G401 (cell line): Measurements from ENCODE around the gene OSBP2. TPM values are rescaled to one million over a fixed set of nuclear protein-coding genes. Genes with fewer than 3 reads are reported as not detected.
"Not testable (repeated sequence)": the region's sequence is repeated elsewhere in the genome, so short reads cannot be mapped to it uniquely, and the experiment has no call there.

ENCODE experiments used
- DNase-seq: peaks from one replicate; pipeline ENCODE4 v3.0.0-alpha.2; 2015; ENCODE audit warnings: low spot score
- in situ Hi-C: cut with HindIII; loops from 2 replicates; pipeline ENCODE4 v1.10.0; 2016; ENCODE audit warnings: low sequenced_read_pairs, mixed read lengths
- total RNA-seq: library from RNA; depleted of rRNA; stranded (reverse); fragments of >200 nt; shearing (Covaris generic); gene quantifications from 2 replicates; pipeline ENCODE4 v1.2.3, GENCODE V29; 2014

OSBP2 gene
- total RNA-seq, 1 experiment from 2014 or later: 4.4 TPM

DNA sequence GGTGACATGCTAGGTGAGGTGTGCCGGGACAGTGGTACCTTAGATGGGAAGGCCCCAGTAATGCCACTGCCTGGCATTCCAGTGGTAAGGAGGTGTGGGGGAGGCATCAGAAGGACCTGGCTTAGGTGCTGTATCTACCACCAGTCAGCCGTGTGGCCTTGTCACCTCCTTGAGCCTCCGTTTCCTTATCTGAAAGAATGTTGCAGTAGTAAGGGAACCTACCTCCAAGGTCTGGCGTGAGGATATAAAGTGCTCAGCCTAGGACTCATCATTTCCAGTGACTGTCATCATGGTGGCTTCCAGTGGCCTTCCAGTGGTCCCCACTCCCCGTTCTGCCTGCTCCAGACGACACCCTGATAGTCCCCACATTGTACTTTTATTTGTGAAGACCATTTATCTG lies 20.2 kb upstream of the OSBP2 start:
- DNase-seq: no peak
- in situ Hi-C loops: no loop called here

DNA sequence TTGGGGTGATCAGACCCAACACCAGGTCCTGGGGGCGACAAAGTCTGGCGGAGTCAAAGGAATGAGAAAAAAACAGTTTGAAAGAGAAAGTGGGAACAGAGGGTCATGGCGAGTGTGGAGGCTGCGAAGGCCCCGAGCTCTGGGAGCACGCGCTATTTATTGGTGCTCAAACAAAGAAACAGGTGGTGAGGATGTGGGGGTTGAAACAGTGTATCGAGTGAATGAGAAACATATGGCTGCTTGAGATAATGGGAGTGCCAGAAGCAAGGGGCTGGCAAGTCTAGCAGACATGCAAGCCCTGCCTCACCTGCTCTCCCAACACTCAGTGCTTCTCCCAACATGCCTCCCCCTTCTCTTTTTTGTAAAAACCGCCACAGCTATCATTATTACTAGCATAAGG lies 19.2 kb upstream of the OSBP2 start:
- in situ Hi-C loops: no loop called here
- peak; percentile 68 for DNase-seq

DNA sequence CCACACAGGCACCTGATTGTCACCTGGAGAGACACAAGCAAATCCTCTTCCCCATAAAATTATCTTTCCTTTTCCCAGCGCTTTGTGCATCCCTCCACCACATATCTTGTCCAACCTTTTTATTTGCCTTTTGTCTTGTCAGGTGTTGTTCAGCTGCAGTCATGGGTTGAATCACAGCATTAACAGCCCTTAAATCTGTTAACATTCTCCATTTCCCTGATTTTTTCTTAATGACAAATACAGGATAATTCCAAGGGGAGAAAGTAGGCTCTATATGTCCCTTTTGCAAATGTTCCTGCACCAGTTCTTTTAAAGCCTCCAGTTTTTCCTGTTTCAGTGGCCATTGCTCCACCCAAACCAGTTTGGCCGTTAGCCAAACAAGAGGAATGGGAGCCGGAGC lies 18.1 kb upstream of the OSBP2 start:
- in situ Hi-C loops, DNase-seq: not testable (repeated sequence)

DNA sequence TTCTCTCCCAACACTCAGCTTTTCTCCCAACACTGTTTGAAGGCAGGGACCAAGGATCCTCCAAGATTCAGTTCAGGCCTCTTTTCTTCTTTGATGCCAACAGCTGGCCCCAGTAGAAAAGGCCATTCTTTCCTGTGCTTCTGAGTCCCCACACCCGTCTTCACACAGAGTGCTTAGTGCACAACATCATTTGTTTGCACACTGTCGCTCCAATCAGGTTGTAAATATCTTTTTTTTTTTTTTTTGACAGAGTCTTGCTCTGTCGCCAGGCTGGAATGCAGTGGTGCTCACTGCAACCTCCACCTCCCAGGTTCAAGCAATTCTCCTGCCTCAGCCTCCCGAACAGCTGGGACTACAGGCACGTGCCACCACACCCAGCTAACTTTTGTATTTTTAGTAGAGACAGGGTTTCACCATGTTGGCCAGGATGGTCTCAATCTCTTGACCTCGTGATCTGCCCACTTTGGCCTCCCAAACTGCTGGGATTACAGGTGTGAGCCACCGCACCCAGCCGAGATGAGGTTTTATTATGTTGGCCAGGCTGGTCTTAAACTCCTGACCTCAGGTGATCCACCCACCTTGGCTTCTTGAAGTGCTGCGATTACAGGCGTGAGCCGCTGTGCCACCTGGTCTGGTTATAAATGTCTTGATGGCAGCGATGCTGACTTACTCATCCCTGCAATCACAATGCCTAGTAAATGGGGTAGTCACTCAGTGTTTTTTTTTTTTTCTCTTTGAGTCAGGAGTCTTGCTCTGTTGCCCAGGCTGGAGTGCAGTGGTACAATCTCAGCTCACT lies 14.6 kb upstream of the OSBP2 start:
- DNase-seq, in situ Hi-C loops: not testable (repeated sequence)

DNA sequence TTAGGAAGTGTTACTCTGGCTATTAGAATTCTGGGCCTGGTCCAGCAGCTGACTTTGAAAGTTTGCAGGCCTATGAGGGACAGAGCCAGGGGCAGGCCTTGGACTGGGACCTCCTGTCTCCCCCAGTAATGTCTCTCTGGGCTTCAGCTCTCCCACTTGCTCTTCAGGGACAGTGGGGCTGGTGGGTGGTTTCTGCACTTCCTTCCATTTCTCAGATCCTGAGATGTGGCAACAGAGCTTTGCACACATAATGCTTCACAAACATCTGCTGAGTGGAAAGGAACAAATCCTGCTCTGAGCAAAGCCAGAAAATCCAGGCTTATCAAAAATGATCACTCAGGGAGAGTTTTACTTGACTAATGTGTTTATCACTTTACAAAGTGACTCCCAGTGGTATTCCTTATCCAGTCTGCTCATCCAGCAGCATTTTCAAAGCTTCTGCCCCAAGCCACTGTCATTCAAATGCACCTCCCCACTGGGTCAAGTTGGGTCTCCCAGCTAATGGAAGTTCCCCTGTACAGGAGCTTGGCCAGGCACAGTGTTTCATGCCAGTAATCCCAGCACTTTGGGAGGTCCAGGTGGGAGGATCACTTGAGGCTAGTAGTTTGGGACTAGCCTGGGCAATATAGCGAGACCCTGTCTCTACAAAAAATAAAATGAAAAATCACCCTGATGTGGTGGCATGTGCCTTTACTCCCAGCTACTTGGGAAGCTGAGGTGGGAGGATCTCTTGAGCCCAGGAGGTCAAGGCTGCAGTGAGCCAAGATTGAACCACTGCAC lies 13.5 kb upstream of the OSBP2 start:
- no peak for DNase-seq
- in situ Hi-C loops: no loop called here

DNA sequence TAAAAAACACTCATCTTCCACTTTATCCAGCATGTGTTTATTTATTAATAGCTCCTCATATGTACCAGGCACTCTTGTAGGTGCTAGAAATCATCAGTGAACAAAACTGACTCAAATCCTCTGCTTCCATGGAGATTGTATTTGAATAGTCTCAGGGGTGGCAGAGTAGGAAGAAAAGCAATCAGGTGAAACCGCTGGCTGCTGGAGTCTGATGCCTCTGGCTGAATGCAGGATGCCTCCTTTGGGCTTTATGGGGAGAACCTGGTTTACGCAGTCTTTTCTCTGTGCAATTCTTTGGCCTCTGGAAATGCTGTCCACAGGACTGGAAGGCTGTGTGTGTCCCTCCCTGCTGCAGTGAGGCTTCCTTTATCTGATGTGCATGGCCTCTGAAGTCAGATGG lies 12.8 kb upstream of the OSBP2 start:
- in situ Hi-C loops: no loop called here
- no peak for DNase-seq

DNA sequence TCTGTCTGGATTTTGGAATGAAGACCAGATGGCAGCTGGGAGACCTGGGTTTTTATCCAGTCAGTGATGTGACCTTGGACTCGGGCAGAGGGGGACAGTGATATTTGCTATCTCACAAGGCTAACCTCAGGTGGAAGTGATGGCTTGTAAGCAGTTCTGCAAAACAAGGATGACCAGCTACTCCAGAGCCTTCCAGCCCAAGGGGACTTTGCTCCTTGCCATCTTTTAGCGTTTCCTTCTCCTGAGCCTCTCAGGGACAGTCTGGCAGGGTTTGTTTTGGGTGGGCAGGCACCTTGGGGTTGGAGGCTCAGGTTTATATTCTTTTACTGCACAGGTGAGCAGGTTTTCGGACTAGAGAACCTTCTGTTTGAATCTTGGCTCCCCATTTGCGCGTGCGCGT lies 9.5 kb upstream of the OSBP2 start:
- in situ Hi-C loops: no loop called here
- DNase-seq: no peak

DNA sequence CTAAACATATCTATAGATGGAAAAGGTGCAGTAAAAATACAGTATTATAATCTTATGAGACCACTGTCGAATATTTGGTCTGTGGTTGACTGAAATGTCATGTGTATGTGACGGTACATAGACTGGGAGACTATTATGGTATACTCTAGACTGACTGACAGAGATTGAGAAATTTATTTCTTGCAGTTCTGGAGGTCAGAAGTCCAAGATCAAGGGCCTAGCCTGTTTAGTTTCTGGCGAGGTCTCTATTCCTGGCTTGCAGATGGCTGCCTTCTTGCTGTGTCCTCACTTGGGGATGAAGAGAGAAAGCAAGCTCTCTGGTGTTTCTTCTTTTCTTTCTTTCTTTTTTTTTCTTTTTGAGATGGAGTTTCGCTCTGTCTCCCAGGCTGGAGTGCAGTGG lies 7.3 kb upstream of the OSBP2 start:
- no peak for DNase-seq
- in situ Hi-C loops: no loop called here

DNA sequence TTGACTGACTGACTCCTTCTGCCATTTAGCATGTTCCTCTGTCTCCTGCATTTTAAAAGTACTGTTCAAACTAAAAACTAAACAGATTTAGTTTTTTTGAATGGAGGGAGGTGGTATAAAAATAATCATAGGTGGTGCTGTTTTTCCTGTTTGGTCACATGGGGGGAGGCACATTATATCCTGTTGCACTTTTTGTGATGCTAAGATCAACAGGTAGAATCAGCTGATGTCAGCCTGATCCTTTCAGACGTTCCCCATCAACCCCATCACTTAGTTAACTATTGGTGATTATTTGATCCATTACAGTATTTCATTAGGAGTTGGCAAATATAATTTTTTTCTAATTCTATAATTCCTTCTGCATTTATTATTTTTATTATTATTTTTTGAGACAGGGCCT lies 5.1 kb upstream of the OSBP2 start:
- in situ Hi-C loops: no loop called here

DNA sequence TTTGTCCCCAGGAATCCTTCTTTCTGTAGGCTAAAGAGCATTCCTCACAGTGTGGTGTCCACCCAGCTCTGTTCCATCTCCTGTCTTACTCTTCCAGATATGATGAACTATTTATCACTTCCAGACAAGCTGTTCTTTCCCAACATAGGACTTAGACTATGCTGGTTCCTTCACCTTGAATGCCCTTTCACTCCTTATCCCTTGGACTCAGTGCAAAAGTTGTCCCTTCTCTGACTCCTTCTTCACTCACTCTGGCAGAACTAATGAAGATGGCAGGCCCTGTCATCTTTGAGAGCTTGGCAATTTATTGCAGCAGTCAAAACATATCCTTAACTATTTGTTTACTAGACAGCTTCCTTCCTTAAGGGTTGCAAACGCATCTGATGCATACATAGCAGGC lies 3.5 kb upstream of the OSBP2 start:
- in situ Hi-C loops: no loop called here
- no peak for DNase-seq

More for the DNA sequence above, 5.1 kb upstream of the OSBP2 start:
- no peak for DNase-seq

DNA sequence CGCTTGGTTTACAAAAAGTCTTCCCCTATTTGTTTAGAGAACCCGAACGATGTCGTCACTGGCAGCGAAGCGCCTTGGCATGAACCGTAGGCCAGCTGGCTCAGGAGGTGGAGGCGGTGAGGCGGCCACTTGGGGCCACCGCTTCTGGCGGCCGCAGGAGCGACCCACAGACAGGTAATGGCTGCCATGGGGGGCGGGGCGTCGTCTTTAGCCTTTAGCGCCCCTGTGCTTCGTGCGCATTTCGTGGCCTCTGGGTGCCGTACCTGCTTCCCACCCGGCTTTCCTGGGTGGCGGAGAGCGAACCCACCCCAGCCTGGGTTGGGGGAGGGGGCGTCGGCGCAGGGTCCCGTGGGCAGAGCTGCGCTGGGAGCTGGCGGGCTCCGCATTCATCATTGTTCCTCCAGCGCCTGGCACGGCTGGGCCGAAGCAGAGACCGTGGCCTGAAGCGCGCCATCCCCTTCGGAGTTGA lies 469 bp upstream of the OSBP2 start:
- in situ Hi-C loops: no loop called here
- peak; percentile 70 for DNase-seq

DNA sequence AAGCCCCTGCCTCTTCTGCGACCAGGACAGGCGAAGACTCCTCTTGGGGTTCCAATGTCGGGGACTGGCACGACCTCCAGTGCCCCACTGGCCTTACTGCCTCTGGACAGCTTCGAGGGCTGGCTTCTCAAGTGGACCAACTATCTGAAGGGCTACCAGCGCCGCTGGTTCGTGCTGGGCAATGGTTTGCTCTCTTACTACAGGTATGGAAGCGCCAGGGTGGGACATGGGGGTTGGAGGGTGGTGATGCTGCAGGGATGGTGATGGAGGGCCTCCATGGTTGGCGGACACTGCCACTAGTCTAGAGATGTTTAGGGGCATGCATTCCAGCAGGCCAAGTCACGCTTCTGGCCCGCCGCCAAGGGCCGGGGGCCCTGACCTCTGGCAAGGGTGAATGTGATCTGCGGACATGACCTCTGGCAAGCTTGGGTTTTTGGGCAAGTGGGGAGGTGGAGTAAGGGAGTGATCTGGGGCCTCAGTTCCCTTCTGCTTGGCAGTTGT lies 727 bp downstream of the OSBP2 start:
- in situ Hi-C loops: no loop called here
- peak; percentile 37 for DNase-seq

DNA sequence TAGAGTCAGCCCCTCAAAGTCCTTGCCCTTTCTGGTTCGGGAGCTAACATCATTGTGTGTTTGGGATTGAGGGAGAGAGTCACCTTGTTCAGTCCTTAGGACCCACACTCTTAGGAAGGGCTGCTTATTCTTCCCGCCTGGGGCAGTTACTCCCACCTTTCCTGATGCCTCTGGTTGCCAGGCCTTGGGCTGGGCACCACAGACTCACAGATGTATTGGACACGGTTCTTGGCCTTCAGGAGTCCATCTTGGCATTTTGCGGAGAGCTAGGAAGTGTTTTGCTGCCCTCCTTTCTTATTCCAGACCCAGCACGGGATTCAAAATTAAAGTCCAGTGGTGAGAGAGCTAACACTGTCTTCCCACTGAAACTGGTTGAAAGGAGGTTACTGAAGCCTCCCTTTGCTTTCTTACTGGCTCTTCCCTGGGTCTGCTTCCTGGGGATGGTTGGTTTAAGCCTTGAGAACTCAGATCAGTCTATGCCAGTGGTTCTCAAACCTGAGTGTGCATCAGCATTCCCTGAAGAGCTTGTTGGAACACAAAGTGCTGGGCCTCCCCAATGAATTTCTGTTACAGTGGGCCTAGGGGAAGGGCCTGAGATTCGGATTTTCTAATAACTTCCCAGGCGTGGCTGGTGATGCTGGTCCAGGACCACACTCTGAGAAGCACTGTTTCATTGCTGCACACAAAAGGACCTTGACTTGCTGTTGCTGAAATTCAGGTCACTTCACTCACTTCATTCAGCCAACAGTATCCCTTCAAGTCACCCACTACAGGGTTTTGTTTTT lies 1.4 kb downstream of the OSBP2 start:
- in situ Hi-C loops: no loop called here
- DNase-seq: peak; percentile 56

DNA sequence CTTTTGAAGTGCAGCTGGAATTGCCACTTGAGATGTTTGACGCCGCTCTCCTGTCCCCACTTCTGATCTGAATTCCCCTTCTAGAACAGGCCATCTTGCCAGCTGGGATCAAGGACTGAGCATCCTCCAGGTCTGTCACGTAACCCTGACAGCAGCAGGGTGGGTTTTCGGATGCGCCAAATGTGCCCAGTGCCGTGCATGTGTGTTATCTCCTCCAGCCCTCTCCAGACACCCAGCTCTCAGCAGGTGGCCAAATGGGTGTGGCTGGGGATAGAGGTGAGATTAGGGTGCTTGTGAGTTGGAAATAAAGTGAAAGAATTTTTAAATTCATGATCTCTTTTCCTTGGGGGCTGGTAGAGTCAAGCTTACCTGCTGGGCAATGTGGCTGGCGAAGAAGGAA lies 3.3 kb downstream of the OSBP2 start:
- in situ Hi-C loops: no loop called here
- DNase-seq: no peak

DNA sequence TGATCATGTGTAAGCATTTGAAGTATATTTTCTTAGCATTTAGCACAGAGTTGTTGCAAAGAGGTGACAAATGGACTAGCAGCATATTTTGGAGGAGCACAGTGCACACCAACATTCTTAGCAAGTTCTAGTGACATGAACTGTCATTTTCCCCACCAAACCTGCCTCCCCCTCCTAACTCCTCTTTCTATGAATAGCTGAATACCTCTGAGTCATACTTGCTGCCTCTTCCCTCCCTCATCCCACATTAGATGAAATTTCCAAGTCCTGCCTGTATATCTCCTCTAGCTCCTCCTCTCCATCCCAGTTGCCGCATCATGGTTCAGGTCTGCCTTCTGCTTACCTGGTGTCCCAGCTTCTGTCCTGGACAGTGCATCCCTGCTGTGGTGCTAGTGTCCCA lies 7.2 kb downstream of the OSBP2 start:
- in situ Hi-C loops: no loop called here
- no peak for DNase-seq

DNA sequence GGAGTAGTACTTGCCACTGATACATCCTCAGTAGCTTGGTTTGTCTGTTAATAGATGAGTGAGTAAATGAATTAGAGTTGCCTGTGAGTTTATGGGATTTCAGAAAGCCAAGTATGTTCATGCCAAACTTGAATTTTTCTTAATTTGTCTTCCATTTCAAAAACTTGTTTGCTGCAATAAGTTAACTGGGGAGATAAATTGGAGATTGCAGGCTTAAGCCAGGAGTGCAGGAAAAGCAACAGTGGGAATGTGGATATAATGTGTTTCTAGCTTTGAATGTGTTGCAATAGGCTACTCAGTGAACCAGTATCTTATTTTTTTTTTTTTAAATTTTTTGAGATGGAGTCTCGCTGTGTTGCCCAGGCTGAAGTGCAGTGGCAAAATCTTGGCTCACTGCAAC lies 8.2 kb downstream of the OSBP2 start:
- in situ Hi-C loops: no loop called here

DNA sequence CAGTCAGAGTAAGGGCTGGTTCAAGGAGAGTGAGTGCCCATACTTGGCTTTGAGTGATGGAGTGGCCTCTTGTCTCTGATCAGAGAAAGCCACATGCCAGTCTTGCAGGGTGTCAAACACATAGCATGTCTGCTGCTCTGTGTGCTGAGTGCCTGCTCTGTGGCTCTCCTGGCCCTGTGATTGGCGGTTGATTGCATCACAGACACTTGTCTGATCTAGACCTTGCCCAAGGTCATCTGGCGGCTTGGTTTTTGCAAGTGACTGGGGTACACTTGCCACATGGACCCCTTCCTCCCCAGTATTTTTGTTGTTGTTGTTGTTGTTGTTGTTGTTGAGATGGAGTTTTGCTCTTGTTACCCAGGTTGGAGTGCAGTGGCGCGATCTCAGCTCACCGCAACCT lies 10.3 kb downstream of the OSBP2 start:
- no peak for DNase-seq
- in situ Hi-C loops: no loop called here

More for the DNA sequence above, 8.2 kb downstream of the OSBP2 start:
- DNase-seq: no peak

DNA sequence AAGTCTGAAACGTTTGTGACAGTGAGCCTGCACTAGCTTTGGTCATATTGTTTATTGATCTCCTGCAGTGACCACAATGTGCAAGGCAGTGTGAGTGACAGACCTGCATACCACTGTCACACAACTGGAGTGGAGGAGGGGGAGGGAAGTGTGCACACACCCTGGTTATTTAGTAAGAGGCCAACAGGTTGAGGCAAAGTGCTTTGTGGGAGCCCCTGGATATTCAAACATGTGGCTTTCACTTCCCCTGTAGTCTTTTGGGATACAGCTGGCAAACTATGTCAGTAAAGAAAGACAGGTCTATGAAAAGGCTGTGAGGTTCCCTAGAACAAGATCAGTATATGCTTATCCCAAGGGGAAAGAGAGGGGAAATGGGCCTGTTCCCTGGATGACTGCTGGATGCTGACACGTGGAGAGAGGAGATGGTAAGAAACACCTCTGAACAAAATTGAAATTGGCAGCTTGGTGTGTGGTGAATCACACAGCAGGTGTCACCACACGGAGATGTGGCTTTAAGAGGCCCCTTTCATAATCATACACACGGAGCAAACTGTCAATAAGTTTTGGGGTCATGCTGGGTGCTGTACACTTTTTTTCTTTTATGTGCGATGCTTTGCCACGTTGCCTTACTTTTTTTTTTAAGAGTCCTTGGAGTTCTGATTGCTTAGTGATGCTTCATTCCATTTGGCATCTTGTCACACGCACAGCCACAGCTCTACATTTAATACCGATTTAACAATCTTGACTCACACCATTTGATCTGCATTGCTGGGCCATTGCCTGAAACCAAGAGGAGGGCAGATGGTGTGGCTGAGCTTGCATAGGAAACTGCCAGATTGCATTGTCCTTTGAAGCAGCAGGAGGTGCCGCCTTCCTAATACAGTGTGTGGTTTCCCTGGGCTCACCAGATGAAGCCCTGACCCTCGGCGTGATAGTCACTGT lies 11.3 kb downstream of the OSBP2 start:
- in situ Hi-C loops: no loop called here

DNA sequence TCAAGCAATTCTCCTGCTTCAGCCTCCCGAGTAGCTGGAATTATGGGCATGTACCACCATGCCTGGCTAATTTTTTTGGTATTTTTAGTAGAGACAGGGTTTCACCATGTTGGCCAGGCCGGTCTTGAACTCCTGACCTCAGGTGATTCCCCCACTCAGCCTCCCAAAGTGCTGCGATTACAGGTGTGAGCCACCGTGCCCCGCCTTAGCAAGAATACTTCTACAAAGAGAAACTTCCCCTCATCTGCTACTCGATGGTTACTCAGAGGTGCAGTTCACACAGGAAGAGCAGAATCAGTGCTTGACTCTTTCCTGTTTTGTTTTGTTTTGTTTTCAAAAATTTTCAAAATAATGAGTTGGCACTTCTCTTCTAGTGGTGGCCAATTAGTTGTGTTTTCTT lies 15.3 kb downstream of the OSBP2 start:
- DNase-seq, in situ Hi-C loops: not testable (repeated sequence)

More for the DNA sequence above, 11.3 kb downstream of the OSBP2 start:
- peak; percentile 97 for DNase-seq
